T-helper 1 cell (primary cell): ENCODE results near the gene ADGRG3.
"Not testable (repeated sequence)": the region's sequence is repeated elsewhere in the genome, so short reads cannot be mapped to it uniquely, and the experiment has no call there.

Experiments used
- DNase-seq, 5 donors: peaks; one replicate each; pipeline ENCODE4 v3.0.0-alpha.2; 2012 to 2020

Gene ADGRG3

GRCh38 chr16:57697896-57698537, 29.9 kb downstream of the ADGRG3 start:
- no peak for DNase-seq

GRCh38 chr16:57698812-57699405, 30.8 kb downstream of the ADGRG3 start:
- DNase-seq: no peak

DNA sequence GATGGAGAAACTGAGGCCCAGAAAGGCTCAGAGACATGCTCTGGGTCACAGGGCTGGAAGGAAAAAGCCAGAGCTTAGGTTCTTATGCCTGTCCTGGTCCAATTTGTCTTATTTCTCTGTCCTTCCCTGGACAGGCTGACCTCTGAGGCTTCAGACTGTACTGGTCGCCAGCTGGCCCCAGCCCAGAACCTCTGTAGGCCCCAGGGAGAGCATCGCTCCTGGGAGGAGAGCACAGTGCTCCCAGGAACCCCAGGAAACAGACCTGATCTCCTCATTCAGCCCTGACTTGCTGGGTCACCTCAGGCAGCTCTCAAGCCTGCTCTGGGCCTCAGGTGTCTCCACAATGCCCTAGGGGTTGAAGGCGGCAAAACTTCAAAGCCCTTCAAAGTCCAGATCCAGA, 31.4 kb downstream of the ADGRG3 start:
- DNase-seq: no peak

GRCh38 chr16:57699899-57700298, 31.8 kb downstream of the ADGRG3 start:
- DNase-seq: no peak

DNA sequence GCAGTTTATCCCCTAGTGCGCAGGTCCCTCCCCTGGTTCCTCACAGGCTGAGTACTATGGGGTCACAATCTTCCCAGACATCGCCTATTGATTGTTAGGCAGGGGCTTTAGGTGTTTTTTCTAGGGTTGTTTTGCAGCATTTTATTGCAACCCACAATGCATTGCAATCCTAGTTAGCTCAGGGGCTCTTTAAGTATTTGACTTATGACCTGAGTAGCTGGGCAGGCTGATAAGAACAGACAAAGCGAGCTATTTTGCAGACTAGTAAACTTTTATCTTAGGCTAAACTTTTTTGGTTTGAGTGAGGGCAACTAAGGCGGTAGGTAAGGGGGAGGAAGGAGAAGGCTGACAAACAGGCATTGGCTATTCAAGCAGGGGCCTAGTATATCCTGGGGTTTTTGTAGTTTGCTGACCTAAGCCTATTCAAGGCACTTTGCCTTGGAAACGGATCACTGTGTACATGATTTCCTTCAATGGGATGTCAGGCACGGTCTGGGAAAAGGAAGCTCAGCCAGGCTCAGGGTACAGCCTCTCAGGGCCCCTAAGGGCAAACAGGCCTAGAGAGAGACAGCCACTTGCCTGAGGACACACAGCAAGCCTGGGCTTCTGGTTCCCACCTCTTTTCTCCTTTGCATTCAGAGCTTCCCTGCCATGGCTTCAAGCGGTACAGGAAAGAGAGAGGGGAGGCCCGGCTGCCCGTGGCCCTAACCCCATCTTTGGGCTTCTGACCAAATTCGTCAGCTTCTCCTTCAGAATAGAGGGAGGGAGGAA, 32.9 kb downstream of the ADGRG3 start:
- DNase-seq: no peak

DNA sequence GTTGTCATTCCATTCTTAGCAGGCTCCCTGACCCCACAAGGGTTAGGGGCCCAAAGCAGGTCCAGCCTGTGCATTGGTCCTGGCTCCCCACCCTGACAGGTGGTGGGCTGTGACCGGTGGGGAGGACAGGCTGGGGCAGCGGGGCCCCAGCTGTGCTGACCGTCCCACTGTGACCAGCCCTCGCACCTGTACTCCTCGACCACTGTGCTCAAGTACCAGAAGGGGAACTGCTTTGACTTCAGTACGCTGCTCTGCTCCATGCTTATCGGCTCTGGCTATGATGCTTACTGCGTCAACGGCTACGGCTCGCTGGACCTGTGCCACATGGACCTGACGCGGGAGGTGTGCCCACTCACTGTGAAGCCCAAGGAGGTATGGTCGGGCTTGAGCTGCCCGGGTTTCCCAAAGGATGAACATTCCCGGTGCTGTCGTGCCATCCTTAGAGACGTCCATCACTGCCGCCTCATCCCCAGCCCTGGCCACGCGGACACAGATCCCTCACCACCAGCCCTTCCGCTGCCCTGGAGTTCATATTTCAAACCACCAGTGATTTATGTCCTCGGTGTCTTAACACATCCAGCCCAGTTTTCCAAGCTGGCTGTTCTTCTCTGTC, 33.8 kb downstream of the ADGRG3 start:
- DNase-seq: no peak

- no peak for DNase-seq
These were observed 35.4 kb downstream of the ADGRG3 start for GRCh38 chr16:57703416-57704010.

DNA sequence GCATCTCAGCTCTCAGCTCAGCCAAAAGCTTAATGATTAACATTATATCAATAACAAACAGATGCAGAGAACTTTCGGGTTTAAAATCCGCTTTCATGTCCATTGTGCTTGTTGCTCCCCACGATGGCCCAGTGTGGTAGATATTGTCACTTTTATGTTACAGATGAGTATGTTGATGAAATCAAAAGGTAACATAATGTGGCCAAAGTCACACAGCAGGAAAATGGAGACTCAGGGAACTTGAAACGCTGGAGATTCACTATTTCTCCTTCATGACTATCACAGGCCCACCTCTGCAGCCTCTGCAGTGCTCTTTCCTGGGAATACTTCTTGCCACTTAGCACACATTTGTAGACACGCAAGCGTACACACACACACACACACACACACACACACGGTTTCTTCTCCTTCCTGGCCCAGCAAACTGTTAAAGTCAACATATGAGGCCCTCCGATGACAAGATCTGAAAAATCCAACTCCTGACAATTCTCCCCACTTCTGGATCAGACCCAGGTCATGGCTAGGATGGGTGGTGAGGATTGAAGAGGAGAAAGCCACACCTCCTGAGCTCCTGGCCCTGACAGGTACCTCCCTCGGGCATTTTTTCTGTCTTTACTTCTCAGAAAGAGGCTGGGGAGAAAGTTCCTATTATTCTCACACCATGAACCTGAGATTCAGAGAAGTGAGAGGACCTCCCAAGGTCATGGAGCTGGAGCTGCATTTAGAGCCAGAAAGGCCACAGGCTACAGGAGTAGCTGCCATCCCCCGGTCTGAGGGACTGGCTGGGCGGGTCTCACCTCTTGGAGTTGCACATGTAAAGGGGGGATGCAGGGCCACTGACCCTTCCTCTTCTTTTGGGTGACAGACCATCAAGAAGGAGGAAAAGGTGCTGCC, 36.2 kb downstream of the ADGRG3 start:
- DNase-seq: no peak

GRCh38 chr16:57704905-57705852, 37.1 kb downstream of the ADGRG3 start:
- DNase-seq: no peak

GRCh38 chr16:57706717-57707116, 38.6 kb downstream of the ADGRG3 start:
- no peak for DNase-seq

DNA sequence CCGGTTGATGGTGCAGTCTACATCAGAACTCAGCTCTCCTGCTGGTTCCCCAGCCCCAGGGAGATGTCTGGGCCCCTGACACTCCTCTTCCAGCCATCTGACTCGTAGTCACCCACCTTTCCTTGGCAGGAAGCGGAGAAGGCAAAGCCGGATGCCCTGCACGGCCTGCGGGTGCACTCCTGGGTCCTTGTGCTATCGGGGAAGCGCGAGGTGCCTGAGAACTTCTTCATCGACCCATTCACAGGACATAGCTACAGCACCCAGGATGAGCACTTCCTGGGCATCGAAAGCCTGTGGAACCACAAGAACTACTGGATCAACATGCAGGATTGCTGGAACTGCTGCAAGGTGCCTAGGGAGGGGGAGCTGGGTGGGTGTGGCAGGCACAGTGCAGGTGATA, 39.2 kb downstream of the ADGRG3 start:
- no peak for DNase-seq

DNA sequence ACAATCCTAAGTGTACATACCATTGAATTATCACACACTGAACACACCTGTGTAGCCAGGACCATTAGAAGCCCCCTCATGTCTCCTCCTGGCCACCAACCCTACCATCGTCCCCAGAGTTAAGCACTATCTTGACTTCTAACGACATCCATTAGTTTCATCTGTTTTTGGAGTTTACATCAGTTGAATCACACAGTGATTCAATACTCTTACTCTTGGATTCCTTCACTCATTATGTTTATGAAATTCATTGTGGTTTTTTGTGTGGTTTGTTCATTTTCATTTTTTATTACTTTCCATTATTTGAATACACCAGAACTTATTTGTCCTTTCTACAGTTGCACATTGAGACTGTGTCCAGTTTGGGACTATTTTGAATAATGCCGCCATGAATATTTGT, 40.1 kb downstream of the ADGRG3 start:
- no peak for DNase-seq

GRCh38 chr16:57709663-57710062, 41.6 kb downstream of the ADGRG3 start:
- no peak for DNase-seq

DNA sequence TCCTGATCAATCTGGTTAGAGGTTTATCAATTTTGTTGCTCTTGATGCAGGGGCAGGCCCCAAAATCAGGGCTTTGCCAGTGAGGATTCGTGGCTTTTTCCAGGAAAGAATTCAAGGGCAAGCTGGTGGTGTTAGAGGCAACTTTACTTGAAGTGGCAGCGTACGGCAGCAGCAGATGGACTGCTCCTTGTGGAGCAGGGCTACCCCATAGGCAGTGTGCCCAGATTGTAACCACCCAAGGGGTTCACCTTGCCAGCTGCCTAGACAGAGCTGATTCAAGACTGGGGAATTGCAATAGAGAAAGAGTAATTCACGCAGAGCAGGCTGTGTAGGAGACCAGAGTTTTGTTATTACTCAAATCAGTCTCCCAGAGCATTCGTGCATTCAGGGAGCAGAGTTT, 43.2 kb downstream of the ADGRG3 start:
- DNase-seq: no peak

DNA sequence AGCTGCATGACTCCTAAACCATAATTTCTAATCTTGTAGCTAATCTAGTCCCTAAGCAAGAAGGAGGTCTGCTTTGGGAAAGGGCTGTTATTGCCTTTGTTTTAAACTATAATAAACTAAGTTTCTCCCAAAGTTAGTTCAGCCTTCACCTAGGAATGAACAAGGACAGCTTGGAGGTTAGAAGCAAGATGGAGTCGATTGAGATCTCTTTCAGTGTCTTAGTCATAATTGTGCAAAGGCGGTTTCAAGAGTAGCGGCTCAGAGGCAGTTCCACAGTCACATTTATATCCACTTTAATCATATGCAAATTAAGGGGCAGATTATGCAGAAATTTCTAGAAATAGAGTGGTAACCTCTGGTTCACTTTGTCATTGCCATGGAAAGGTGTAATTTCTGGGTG, 43.9 kb downstream of the ADGRG3 start:
- DNase-seq: no peak

- not testable (repeated sequence) for DNase-seq
These were observed 44.5 kb downstream of the ADGRG3 start for GRCh38 chr16:57712569-57712968.

- no peak for DNase-seq
These were observed 45.5 kb downstream of the ADGRG3 start for GRCh38 chr16:57713596-57713995.

- no peak for DNase-seq
These were observed 45.9 kb downstream of the ADGRG3 start for GRCh38 chr16:57714047-57714446.

GRCh38 chr16:57720142-57720575, 52.1 kb downstream of the ADGRG3 start:
- peak in 1 of 5 donors; percentile 67 for DNase-seq

- DNase-seq: no peak
These were observed 53.5 kb downstream of the ADGRG3 start for GRCh38 chr16:57721356-57722209.
